ENCODE measurements around the gene SCYL3.
A peak's percentile ranks its signal among the peaks of the same experiment; 100 is the strongest.
"Not testable (repeated sequence)": the region's sequence is repeated elsewhere in the genome, so short reads cannot be mapped to it uniquely, and the experiment has no call there.

SCYL3 gene

GRCh38 chr1:169899519-169900217 lies 6.0 kb upstream of the SCYL3 start:
- DNase-seq = no peak

GRCh38 chr1:169896013-169896412 lies 2.3 kb upstream of the SCYL3 start:
- no peak for DNase-seq

GRCh38 chr1:169894424-169895145 lies 889 bp upstream of the SCYL3 start:
- no peak for DNase-seq

GRCh38 chr1:169892927-169893644 lies 610 bp downstream of the SCYL3 start:
- DNase-seq = peak; percentile 30

GRCh38 chr1:169892176-169892926 lies 1.3 kb downstream of the SCYL3 start:
- no peak for DNase-seq

- DNase-seq = no peak
Observed at GRCh38 chr1:169891539-169891885, 2.2 kb downstream of the SCYL3 start.

GRCh38 chr1:169890761-169891538 lies 2.7 kb downstream of the SCYL3 start:
- no peak for DNase-seq

GRCh38 chr1:169889871-169890270 lies 3.8 kb downstream of the SCYL3 start:
- DNase-seq = no peak

- peak; percentile 35 for DNase-seq
Observed at GRCh38 chr1:169886931-169887330, 6.8 kb downstream of the SCYL3 start.

- DNase-seq = no peak
Observed at GRCh38 chr1:169886422-169886821, 7.3 kb downstream of the SCYL3 start.

GRCh38 chr1:169885207-169885606 lies 8.5 kb downstream of the SCYL3 start:
- DNase-seq = no peak

- DNase-seq = no peak
Observed at GRCh38 chr1:169884634-169885033, 9.1 kb downstream of the SCYL3 start.

GRCh38 chr1:169882039-169882511 lies 11.6 kb downstream of the SCYL3 start:
- no peak for DNase-seq

- DNase-seq = peak; percentile 50
Observed at GRCh38 chr1:169879034-169879840, 14.5 kb downstream of the SCYL3 start.

GRCh38 chr1:169878498-169878897 lies 15.2 kb downstream of the SCYL3 start:
- DNase-seq = no peak

GRCh38 chr1:169877800-169878491 lies 15.8 kb downstream of the SCYL3 start:
- peak; percentile 56 for DNase-seq

GRCh38 chr1:169874229-169874628 lies 19.5 kb downstream of the SCYL3 start:
- peak; percentile 84 for DNase-seq

- DNase-seq = peak; percentile 27
Observed at GRCh38 chr1:169873582-169874199, 20.0 kb downstream of the SCYL3 start.

GRCh38 chr1:169872906-169873305 lies 20.8 kb downstream of the SCYL3 start:
- peak; percentile 34 for DNase-seq

- not testable (repeated sequence) for DNase-seq
Observed at GRCh38 chr1:169871988-169872387, 21.7 kb downstream of the SCYL3 start.
